GM23248 (cell line): ENCODE measurements around the gene DNAJC12. TPM values are rescaled to one million over a fixed set of nuclear protein-coding genes. Genes with fewer than 3 reads are reported as not detected.
"Not testable (repeated sequence)": the region's sequence is repeated elsewhere in the genome, so short reads cannot be mapped to it uniquely, and the experiment has no call there.

Source experiments
- DNase-seq: peaks from one replicate; pipeline ENCODE4 v3.0.0-alpha.2; 2015
- H2AFZ ChIP-seq: fragments of 200-600 bp; sonication (generic); 2 replicates; pipeline ENCODE4 v1.6.1; 2016; ENCODE audit warnings: antibody characterized with exemption
- H3F3A ChIP-seq: fragments of 200-600 bp; sonication (generic); 2 replicates; pipeline ENCODE4 v1.6.1; 2016; ENCODE audit warnings: mild to moderate bottlenecking, antibody characterized with exemption, mixed run types; ENCODE audit not compliant: insufficient read depth
- H3K27ac ChIP-seq: fragments of 200-600 bp; sonication (generic); 2 replicates; pipeline ENCODE4 v1.5.1; 2016; ENCODE audit warnings: mild to moderate bottlenecking
- H3K27me3 ChIP-seq: fragments of 200-600 bp; sonication (generic); replicated peaks from 2 replicates; pipeline ENCODE4 v1.6.1; 2016; ENCODE audit warnings: mild to moderate bottlenecking; ENCODE audit not compliant: insufficient read depth
- H3K36me3 ChIP-seq: fragments of 200-600 bp; sonication (generic); 2 replicates; pipeline ENCODE4 v1.6.1; 2016; ENCODE audit warnings: low read depth, mild to moderate bottlenecking
- H3K4me1 ChIP-seq: fragments of 200-600 bp; sonication (generic); 2 replicates; pipeline ENCODE4 v1.6.1; 2016; ENCODE audit warnings: mild to moderate bottlenecking; ENCODE audit not compliant: insufficient read depth
- H3K4me2 ChIP-seq: fragments of 200-600 bp; sonication (generic); one replicate; pipeline ENCODE4 v1.6.1; 2016; ENCODE audit warnings: mild to moderate bottlenecking; ENCODE audit not compliant: unreplicated experiment
- H3K4me3 ChIP-seq: fragments of 200-600 bp; sonication (generic); 2 replicates; pipeline ENCODE4 v1.5.1; 2016; ENCODE audit warnings: mild to moderate bottlenecking
- H3K79me2 ChIP-seq: fragments of 200-600 bp; sonication (generic); 2 replicates; pipeline ENCODE4 v1.6.1; 2016; ENCODE audit warnings: mild to moderate bottlenecking; ENCODE audit not compliant: insufficient read depth
- H3K9ac ChIP-seq: fragments of 200-600 bp; sonication (generic); 2 replicates; pipeline ENCODE4 v1.6.1; 2016; ENCODE audit warnings: mild to moderate bottlenecking
- H3K9me2 ChIP-seq: fragments of 200-600 bp; sonication (generic); 2 replicates; pipeline ENCODE4 v1.6.1; 2016; ENCODE audit warnings: mixed run types, mild to moderate bottlenecking, moderate library complexity; ENCODE audit not compliant: insufficient read depth
- H3K9me3 ChIP-seq: fragments of 200-600 bp; sonication (generic); one replicate; pipeline ENCODE4 v1.6.1; 2017; ENCODE audit warnings: low read depth
- H4K20me1 ChIP-seq: fragments of 200-600 bp; sonication (generic); 2 replicates; pipeline ENCODE4 v1.6.0; 2016; ENCODE audit not compliant: insufficient read depth
- EZH2 ChIP-seq: fragments of 200-600 bp; sonication (generic); IDR thresholded peaks from 2 replicates; pipeline ENCODE4 v1.6.1; 2018; ENCODE audit warnings: antibody characterized with exemption, mild to moderate bottlenecking; ENCODE audit not compliant: insufficient read depth, poor library complexity, severe bottlenecking
- EZH2phosphoT487 ChIP-seq: fragments of 200-600 bp; sonication (generic); IDR thresholded peaks from 2 replicates; pipeline ENCODE4 v1.6.1; 2018; ENCODE audit warnings: antibody characterized with exemption, moderate library complexity, mild to moderate bottlenecking, low read depth; ENCODE audit not compliant: insufficient read depth
- WGBS, 2 experiments: methylation state at CpG; one replicate each; pipeline ENCODE4 v1.1.6; 2015 to 2017; ENCODE audit warnings: low lambda C conversion rate in 2 of 2, low coverage in 1 of 2; ENCODE audit errors: missing lambda C conversion rate in 2 of 2; 5-methylcytosine and 5-hydroxymethylcytosine counted together
- in situ Hi-C: fragments of 300-500 bp; cut with MboI; formaldehyde crosslinking; loops from 2 replicates; pipeline ENCODE4 v1.15.0; 2020
- polyA plus RNA-seq: library from polyadenylated mRNA; unstranded; fragments of >200 nt; fragmentation: Nextera tagmentation; extraction: Ambion mirVana; gene quantifications from 2 replicates; pipeline ENCODE4 v1.2.1, GENCODE V29; 2016
- total RNA-seq: library from RNA; depleted of rRNA; stranded (reverse); fragments of >200 nt; shearing (Covaris generic); gene quantifications from 2 replicates; pipeline ENCODE4 v1.2.3, GENCODE V29; 2014

Gene DNAJC12
- total and polyA plus RNA-seq, 2 experiments from 2014 or later: 0.76 to 1.2 TPM

GRCh38 chr10:67839951-67840350 lies 2.0 kb upstream of the DNAJC12 start:
- Histone ChIP-seq H3K4me3 (no peak overlapping the region), H3K27ac (no peak overlapping the region), H3K9me2 (no peaks in the 10 kb centered on the region), H3K4me2 (no peak overlapping the region), H3K9me3 (no peaks in the 10 kb centered on the region), H3K79me2 (no peaks in the 10 kb centered on the region), H3K4me1 (no peaks in the 10 kb centered on the region; the same call in 1 of the 2 replicates), H3K36me3 (no peaks in the 10 kb centered on the region), H2AFZ (no peak overlapping the region), H4K20me1 (no peaks in the 10 kb centered on the region), H3F3A (no peaks in the 10 kb centered on the region), H3K27me3 (no peaks in the 10 kb centered on the region), H3K9ac (no peak overlapping the region)
- 80 to 81% methylated on average over 3 of the region's 3 CpGs for WGBS, 2 experiments
- in situ Hi-C loops: no loop called here
- DNase-seq: peak; percentile 28
- no peak for TF ChIP-seq EZH2
- TF ChIP-seq EZH2phosphoT487: no peak

DNA sequence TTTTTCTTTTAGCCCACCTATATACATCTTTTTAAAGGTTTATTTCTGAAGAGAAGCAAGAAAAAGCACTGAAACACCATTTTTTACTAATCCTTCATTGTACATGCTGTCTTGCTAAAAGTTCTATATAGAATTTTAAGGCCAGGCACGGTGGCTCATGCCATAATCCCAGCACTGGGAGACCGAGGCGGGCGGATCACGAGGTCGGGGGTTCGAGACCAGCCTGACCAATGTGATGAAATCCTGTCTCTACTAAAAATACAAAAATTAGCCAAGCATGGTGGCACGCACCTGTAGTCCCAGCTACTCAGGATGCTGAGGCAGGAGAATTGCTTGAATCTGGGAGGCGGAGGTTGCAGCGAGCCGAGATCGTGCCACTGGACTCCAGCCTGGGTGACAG lies 1.5 kb upstream of the DNAJC12 start:
- H3F3A ChIP-seq, DNase-seq, H3K27me3 ChIP-seq, H3K9ac ChIP-seq, H3K4me1 ChIP-seq, H3K4me3 ChIP-seq, H2AFZ ChIP-seq, H3K27ac ChIP-seq, H3K9me2 ChIP-seq, in situ Hi-C loops, H3K4me2 ChIP-seq, H3K79me2 ChIP-seq, H4K20me1 ChIP-seq, H3K9me3 ChIP-seq, H3K36me3 ChIP-seq: not testable (repeated sequence)
- 93 to 97% methylated on average over 12 of the region's 12 CpGs for WGBS, 2 experiments

- H3K4me3 ChIP-seq: no peak overlapping the region
- H3K9ac ChIP-seq: no peak overlapping the region
- no peaks in the 10 kb centered on the region for H3K9me3 ChIP-seq
- no peaks in the 10 kb centered on the region; the same call in 1 of the 2 replicates for H3K4me1 ChIP-seq
- no peaks in the 10 kb centered on the region for H3K36me3 ChIP-seq
- H4K20me1 ChIP-seq: no peaks in the 10 kb centered on the region
- no peaks in the 10 kb centered on the region for H3K27me3 ChIP-seq
- TF ChIP-seq EZH2: no peak
- TF ChIP-seq EZH2phosphoT487: no peak
- in situ Hi-C loops: no loop called here
- no peaks in the 10 kb centered on the region for H3F3A ChIP-seq
- WGBS, 2 experiments: 37 to 45% methylated on average over 1 of the region's 1 CpG
- no peak for DNase-seq
- H3K4me2 ChIP-seq: no peak overlapping the region
- no peaks in the 10 kb centered on the region for H3K79me2 ChIP-seq
- no peak overlapping the region for H2AFZ ChIP-seq
- no peaks in the 10 kb centered on the region for H3K9me2 ChIP-seq
- H3K27ac ChIP-seq: no peak overlapping the region
Measured at GRCh38 chr10:67836972-67837371, 1.0 kb downstream of the DNAJC12 start.

DNA sequence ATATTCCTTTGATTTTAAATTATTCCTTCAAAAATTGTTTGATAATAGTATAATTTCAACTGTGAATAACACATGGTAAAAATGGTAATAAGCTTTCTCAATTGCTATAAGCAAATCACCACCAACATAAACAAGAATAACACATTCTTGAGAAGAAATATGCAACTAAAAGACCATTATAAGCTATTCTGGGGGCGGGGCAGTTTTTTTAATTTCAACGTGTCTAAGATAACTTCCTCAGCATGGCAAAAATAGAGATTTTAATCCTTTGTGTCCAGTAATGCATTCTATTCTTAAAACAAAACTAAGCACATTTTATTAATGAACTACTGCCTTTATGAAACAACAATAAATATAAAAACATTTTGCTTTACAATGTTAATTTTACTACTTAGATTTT lies 1.5 kb downstream of the DNAJC12 start:
- no peak overlapping the region for H3K27ac ChIP-seq
- H3K9me2 ChIP-seq: no peaks in the 10 kb centered on the region
- H3K4me1 ChIP-seq: no peaks in the 10 kb centered on the region; the same call in 1 of the 2 replicates
- no peaks in the 10 kb centered on the region for H3K79me2 ChIP-seq
- H3K4me2 ChIP-seq: no peak overlapping the region
- H3K4me3 ChIP-seq: no peak overlapping the region
- in situ Hi-C loops: no loop called here
- DNase-seq: no peak
- H3K36me3 ChIP-seq: no peaks in the 10 kb centered on the region
- H3K27me3 ChIP-seq: no peaks in the 10 kb centered on the region
- TF ChIP-seq EZH2phosphoT487 (no peak), EZH2 (no peak)
- H3K9ac ChIP-seq: no peak overlapping the region
- no peaks in the 10 kb centered on the region for H3F3A ChIP-seq
- 43% methylated on average over 2 of the region's 2 CpGs for WGBS, 2 experiments
- 0 out of 2 replicates have a peak overlapping the region, but pooled peaks have one; percentile 50 for H2AFZ ChIP-seq
- no peaks in the 10 kb centered on the region for H3K9me3 ChIP-seq
- no peaks in the 10 kb centered on the region for H4K20me1 ChIP-seq

DNA sequence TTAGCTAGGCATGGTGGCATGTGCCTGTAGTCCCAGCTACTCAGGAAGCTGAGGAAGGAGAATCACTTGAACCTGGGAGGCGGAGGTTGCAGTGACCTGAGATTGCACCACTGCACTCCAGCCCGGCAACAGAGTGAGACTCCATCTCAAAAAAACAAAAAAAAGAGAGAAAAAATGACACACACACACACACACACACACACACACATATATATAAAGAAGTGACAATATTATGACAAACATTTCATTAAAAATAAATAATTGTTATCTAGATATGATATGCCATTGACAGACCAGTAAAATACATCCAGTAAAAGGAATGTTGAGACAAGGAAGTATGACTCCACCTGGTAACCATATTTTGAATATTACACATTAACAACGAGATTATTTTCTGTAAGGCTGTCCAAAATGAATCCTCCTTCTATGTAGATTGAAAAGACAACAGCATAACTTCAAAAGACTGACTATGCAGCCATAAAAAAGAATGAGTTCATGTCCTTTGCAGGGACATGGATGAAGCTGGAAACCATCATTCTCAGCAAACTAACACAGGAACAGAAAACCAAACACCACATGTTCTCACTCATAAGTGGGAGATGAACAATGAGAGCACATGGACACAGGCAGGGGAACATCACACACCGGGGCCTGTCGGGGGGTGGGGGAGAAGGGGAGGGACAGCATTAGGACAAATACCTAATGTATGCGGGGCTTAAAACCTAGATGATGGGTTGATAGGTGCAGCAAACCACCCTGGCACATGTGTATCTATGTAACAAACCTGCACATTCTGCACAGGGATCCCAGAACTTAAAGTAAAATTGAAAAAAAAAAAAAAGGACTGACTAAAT lies 2.2 kb downstream of the DNAJC12 start:
- H3F3A ChIP-seq, H3K4me1 ChIP-seq, in situ Hi-C loops, H3K9me2 ChIP-seq, H4K20me1 ChIP-seq, H3K9ac ChIP-seq, H3K4me3 ChIP-seq, H3K9me3 ChIP-seq, H3K27me3 ChIP-seq, DNase-seq, H3K36me3 ChIP-seq, H3K27ac ChIP-seq, H3K79me2 ChIP-seq, H3K4me2 ChIP-seq: not testable (repeated sequence)
- H2AFZ ChIP-seq: peak overlapping the region; percentile 50; the same call in 1 of the 2 replicates
- WGBS, 2 experiments: 41 to 44% methylated on average over 6 of the region's 6 CpGs
